Measurements from ENCODE around the gene THUMPD2. TPM values are rescaled to one million over a fixed set of nuclear protein-coding genes. Genes with fewer than 3 reads are reported as not detected.
A peak's percentile ranks its signal among the peaks of the same experiment; 100 is the strongest.

Gene THUMPD2, protein sequence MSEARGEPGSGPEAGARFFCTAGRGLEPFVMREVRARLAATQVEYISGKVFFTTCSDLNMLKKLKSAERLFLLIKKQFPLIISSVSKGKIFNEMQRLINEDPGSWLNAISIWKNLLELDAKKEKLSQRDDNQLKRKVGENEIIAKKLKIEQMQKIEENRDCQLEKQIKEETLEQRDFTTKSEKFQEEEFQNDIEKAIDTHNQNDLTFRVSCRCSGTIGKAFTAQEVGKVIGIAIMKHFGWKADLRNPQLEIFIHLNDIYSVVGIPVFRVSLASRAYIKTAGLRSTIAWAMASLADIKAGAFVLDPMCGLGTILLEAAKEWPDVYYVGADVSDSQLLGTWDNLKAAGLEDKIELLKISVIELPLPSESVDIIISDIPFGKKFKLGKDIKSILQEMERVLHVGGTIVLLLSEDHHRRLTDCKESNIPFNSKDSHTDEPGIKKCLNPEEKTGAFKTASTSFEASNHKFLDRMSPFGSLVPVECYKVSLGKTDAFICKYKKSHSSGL
- 4.4 and 4.9 TPM in 2 replicates for polyA plus RNA-seq (2013)

DNA sequence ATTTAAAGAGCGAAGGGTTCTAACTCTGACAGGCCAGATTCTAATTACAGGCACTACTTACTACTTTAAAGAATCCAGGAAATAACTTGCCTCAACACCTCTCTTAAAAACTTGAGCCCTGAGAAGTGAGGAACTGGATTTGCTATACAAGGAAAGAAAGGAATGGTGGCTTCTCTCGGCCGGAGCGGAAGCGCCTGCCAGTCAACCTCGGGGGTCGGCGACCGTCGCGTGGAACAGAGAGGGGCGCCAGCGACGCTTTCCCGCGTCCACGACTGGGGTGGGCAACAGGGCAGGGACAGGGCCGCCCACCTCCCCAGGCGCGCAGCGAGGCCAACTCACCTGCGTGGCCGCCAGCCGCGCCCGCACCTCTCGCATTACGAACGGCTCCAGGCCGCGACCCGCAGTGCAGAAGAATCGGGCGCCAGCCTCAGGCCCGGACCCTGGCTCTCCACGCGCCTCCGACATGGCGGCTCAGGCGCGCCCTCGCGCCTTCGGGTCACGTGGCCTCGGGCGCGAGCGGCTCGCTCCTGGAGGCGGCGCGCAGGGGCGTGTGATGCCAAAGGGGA lies at the start of gene THUMPD2:
Gene THUMPD2, minus strand, starts transcription at position 484 of the 566 bp plus-strand sequence. Its CDS starts 19 bp downstream, at position 465.
- H4K12ac ChIP-seq (ENCODE audit: low read depth, low read length), result peak within 1 kb of the TSS; percentile 93
- H4K8ac ChIP-seq (ENCODE audit: low read depth, low read length), result peak within 1 kb of the TSS; percentile 96
- peak within 1 kb of the TSS; percentile 75 for H2BK5ac ChIP-seq (ENCODE audit: low read depth, low read length, poor library complexity)
- peak within 1 kb of the TSS; percentile 95 for H3K4ac ChIP-seq (ENCODE audit: low read depth, low read length)
- H3K36me3 ChIP-seq (ENCODE audit: control insufficient read depth in 1 of 2, insufficient read depth in 2 of 2, low read length in 2 of 2), result peaks cover 0 to 2% of the 10 kb centered on the region in 2 experiments
- H3K4me2 ChIP-seq (ENCODE audit: low read length), result peak within 1 kb of the TSS; percentile 90
- H2AK5ac ChIP-seq (ENCODE audit: low read length), result peak within 1 kb of the TSS; percentile 51
- peak within 1 kb of the TSS; percentile 94 for H4K91ac ChIP-seq (ENCODE audit: low read depth, low read length)
- H3K27me3 ChIP-seq (ENCODE audit: insufficient read depth, low read length), result no peaks in the 10 kb centered on the region
- peak within 1 kb of the TSS; percentile 89 for H3K9ac ChIP-seq (ENCODE audit: low read length)
- H3K18ac ChIP-seq (ENCODE audit: low read length), result peak within 1 kb of the TSS; percentile 79
- H2AFZ ChIP-seq (ENCODE audit: insufficient read depth, low read length, poor library complexity), result peak within 1 kb of the TSS; percentile 97
- DNase-seq, result peak; percentile 72 to 83
- peak within 1 kb of the TSS; percentile 48 for H2BK12ac ChIP-seq (ENCODE audit: low read length)
- peaks cover 4% of the 10 kb centered on the region for H3K79me2 ChIP-seq (ENCODE audit: control insufficient read depth, insufficient read depth, low read length, poor library complexity)
- H3K23ac ChIP-seq (ENCODE audit: low read length), result no peak within 1 kb of the TSS
- peak within 1 kb of the TSS; percentile 97 for H3K14ac ChIP-seq (ENCODE audit: low read length)
- peak within 1 kb of the TSS; percentile 82 for H3K27ac ChIP-seq (ENCODE audit: low read depth, low read length)
- peaks cover 4 to 13% of the 10 kb centered on the region in 2 experiments for H3K4me1 ChIP-seq (ENCODE audit: control insufficient read depth in 1 of 2, insufficient read depth in 2 of 2, low read length in 2 of 2)
- WGBS (ENCODE audit: extremely low coverage, insufficient coverage, insufficient read length), result no CpG with 5 or more reads among the region's 54 CpGs
- H3K9me3 ChIP-seq (ENCODE audit: insufficient read depth, low read depth, low read length), result peaks cover 3% of the 10 kb centered on the region
- peak within 1 kb of the TSS; percentile 89 for H3K4me3 ChIP-seq (ENCODE audit: low read depth, low read length)
- peak within 1 kb of the TSS; percentile 93 for H2BK120ac ChIP-seq (ENCODE audit: insufficient read depth, low read length, poor library complexity)
- peaks cover 13% of the 10 kb centered on the region for H3K79me1 ChIP-seq (ENCODE audit: low read length)

DNA sequence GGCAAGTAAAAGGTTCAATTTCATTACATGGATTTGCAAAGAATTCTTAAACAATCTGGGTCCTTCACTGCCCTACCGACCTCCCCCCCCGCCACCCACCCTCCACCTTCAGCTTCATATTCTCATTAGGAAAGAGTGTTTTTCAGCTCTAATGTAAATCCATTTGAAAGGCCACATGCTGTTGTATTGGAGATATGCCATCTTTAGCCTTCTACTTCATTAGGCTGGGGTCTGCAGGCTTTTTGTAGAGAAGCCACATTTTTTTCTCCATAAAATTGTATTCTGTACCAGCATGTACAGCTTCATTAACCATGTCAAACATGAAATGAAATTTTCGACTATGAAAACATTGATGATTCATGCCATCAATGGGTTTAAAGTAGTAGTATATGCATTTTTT lies 42.8 kb upstream of the THUMPD2 start:
- no peaks in the 10 kb centered on the region for H3K9me3 ChIP-seq (ENCODE audit: insufficient read depth, low read depth, low read length)
- H4K91ac ChIP-seq (ENCODE audit: low read depth, low read length), result no peak overlapping the region
- no peaks in the 10 kb centered on the region for H3K79me1 ChIP-seq (ENCODE audit: low read length)
- no peak overlapping the region for H2BK120ac ChIP-seq (ENCODE audit: insufficient read depth, low read length, poor library complexity)
- H3K4ac ChIP-seq (ENCODE audit: low read depth, low read length), result no peak overlapping the region
- H3K14ac ChIP-seq (ENCODE audit: low read length), result no peak overlapping the region
- no peak overlapping the region for H2AK5ac ChIP-seq (ENCODE audit: low read length)
- H3K23ac ChIP-seq (ENCODE audit: low read length), result no peak overlapping the region
- H2AFZ ChIP-seq (ENCODE audit: insufficient read depth, low read length, poor library complexity), result no peak overlapping the region
- no peak overlapping the region for H4K8ac ChIP-seq (ENCODE audit: low read depth, low read length)
- H3K4me3 ChIP-seq (ENCODE audit: low read depth, low read length), result no peak overlapping the region
- no peak overlapping the region for H2BK5ac ChIP-seq (ENCODE audit: low read depth, low read length, poor library complexity)
- no peaks in the 10 kb centered on the region for H3K4me1 ChIP-seq (ENCODE audit: control insufficient read depth in 1 of 2, insufficient read depth in 2 of 2, low read length in 2 of 2)
- no peak overlapping the region for H4K12ac ChIP-seq (ENCODE audit: low read depth, low read length)
- no peak overlapping the region for H3K27ac ChIP-seq (ENCODE audit: low read depth, low read length)
- H3K18ac ChIP-seq (ENCODE audit: low read length), result no peak overlapping the region
- WGBS (ENCODE audit: extremely low coverage, insufficient coverage, insufficient read length), result no CpG with 5 or more reads among the region's 3 CpGs
- no peak overlapping the region for H3K9ac ChIP-seq (ENCODE audit: low read length)
- H3K36me3 ChIP-seq (ENCODE audit: control insufficient read depth in 1 of 2, insufficient read depth in 2 of 2, low read length in 2 of 2), result no peaks in the 10 kb centered on the region
- DNase-seq, result no peak
- H2BK12ac ChIP-seq (ENCODE audit: low read length), result no peak overlapping the region
- no peaks in the 10 kb centered on the region for H3K79me2 ChIP-seq (ENCODE audit: control insufficient read depth, insufficient read depth, low read length, poor library complexity)
- H3K4me2 ChIP-seq (ENCODE audit: low read length), result no peak overlapping the region
- H3K27me3 ChIP-seq (ENCODE audit: insufficient read depth, low read length), result no peaks in the 10 kb centered on the region

DNA sequence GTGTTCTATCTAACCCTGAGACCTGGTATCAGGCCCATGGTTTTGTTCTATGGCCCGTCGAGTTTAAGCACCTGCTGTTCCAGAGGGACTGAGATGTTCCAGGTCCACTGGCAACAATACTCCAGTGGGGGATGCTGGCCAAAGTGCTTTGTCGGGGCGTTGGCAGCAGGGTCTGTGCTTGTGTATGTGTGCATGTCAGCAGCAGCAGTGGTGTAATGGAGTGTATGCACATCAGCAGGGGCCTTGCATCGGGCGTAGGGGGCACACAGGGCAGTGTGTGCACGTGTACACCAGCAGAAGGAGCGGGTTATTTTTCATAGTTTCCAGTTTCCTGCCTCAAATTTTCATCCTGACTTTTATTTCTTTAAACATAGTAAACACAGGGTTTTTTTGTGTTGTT lies 37.8 kb upstream of the THUMPD2 start:
- no peak overlapping the region for H2AFZ ChIP-seq (ENCODE audit: insufficient read depth, low read length, poor library complexity)
- no peak overlapping the region for H2BK5ac ChIP-seq (ENCODE audit: low read depth, low read length, poor library complexity)
- H3K4me2 ChIP-seq (ENCODE audit: low read length), result no peak overlapping the region
- H3K79me1 ChIP-seq (ENCODE audit: low read length), result no peaks in the 10 kb centered on the region
- no peak overlapping the region for H3K4ac ChIP-seq (ENCODE audit: low read depth, low read length)
- no peak overlapping the region for H3K23ac ChIP-seq (ENCODE audit: low read length)
- no peaks in the 10 kb centered on the region for H3K27me3 ChIP-seq (ENCODE audit: insufficient read depth, low read length)
- no peak overlapping the region for H2BK120ac ChIP-seq (ENCODE audit: insufficient read depth, low read length, poor library complexity)
- H3K9me3 ChIP-seq (ENCODE audit: insufficient read depth, low read depth, low read length), result no peaks in the 10 kb centered on the region
- peak overlapping the region; percentile 22 for H3K9ac ChIP-seq (ENCODE audit: low read length)
- no peak for DNase-seq
- no peak overlapping the region for H3K27ac ChIP-seq (ENCODE audit: low read depth, low read length)
- no peak overlapping the region for H2BK12ac ChIP-seq (ENCODE audit: low read length)
- no peaks in the 10 kb centered on the region for H3K4me1 ChIP-seq (ENCODE audit: control insufficient read depth in 1 of 2, insufficient read depth in 2 of 2, low read length in 2 of 2)
- no peak overlapping the region for H4K8ac ChIP-seq (ENCODE audit: low read depth, low read length)
- no peaks in the 10 kb centered on the region for H3K79me2 ChIP-seq (ENCODE audit: control insufficient read depth, insufficient read depth, low read length, poor library complexity)
- H3K4me3 ChIP-seq (ENCODE audit: low read depth, low read length), result no peak overlapping the region
- H4K91ac ChIP-seq (ENCODE audit: low read depth, low read length), result no peak overlapping the region
- no peaks in the 10 kb centered on the region for H3K36me3 ChIP-seq (ENCODE audit: control insufficient read depth in 1 of 2, insufficient read depth in 2 of 2, low read length in 2 of 2)
- no CpG with 5 or more reads among the region's 8 CpGs for WGBS (ENCODE audit: extremely low coverage, insufficient coverage, insufficient read length)
- H3K18ac ChIP-seq (ENCODE audit: low read length), result no peak overlapping the region
- no peak overlapping the region for H2AK5ac ChIP-seq (ENCODE audit: low read length)
- no peak overlapping the region for H3K14ac ChIP-seq (ENCODE audit: low read length)
- H4K12ac ChIP-seq (ENCODE audit: low read depth, low read length), result no peak overlapping the region

DNA sequence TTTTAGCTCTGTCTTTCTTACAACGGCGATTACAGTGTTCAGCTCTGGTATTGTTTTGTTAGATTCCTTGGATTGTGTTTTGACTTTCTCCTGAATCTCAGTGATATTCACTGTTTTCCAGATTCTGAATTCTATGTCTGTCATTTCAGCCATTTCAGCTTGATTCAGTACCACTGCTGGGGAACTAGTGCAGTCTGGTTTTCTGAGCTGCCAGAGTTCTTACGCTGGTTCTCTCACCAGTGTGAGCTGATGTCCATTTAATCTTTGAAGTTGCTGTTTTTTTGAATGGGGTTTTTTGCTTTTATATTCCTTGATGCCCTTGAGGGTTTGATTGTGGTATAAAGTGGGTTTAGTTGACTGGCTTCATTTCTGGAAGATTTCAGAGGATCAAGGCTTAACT lies 37.4 kb upstream of the THUMPD2 start:
- WGBS (ENCODE audit: extremely low coverage, insufficient coverage, insufficient read length), result no CpG with 5 or more reads among the region's 3 CpGs
- Histone ChIP-seq H3K14ac (ENCODE audit: low read length) (no peak overlapping the region), H2AFZ (ENCODE audit: insufficient read depth, low read length, poor library complexity) (no peak overlapping the region), H4K12ac (ENCODE audit: low read depth, low read length) (no peak overlapping the region), H3K9ac (ENCODE audit: low read length) (no peak overlapping the region), H2BK5ac (ENCODE audit: low read depth, low read length, poor library complexity) (no peak overlapping the region), H3K4me1 (ENCODE audit: control insufficient read depth in 1 of 2, insufficient read depth in 2 of 2, low read length in 2 of 2) (no peaks in the 10 kb centered on the region), H3K79me1 (ENCODE audit: low read length) (no peaks in the 10 kb centered on the region), H3K4ac (ENCODE audit: low read depth, low read length) (no peak overlapping the region), H2AK5ac (ENCODE audit: low read length) (no peak overlapping the region), H2BK12ac (ENCODE audit: low read length) (no peak overlapping the region), H4K8ac (ENCODE audit: low read depth, low read length) (no peak overlapping the region), H4K91ac (ENCODE audit: low read depth, low read length) (no peak overlapping the region), H3K4me2 (ENCODE audit: low read length) (no peak overlapping the region), H3K18ac (ENCODE audit: low read length) (no peak overlapping the region), H3K27ac (ENCODE audit: low read depth, low read length) (no peak overlapping the region), H3K9me3 (ENCODE audit: insufficient read depth, low read depth, low read length) (no peaks in the 10 kb centered on the region), H2BK120ac (ENCODE audit: insufficient read depth, low read length, poor library complexity) (no peak overlapping the region), H3K36me3 (ENCODE audit: control insufficient read depth in 1 of 2, insufficient read depth in 2 of 2, low read length in 2 of 2) (no peaks in the 10 kb centered on the region), H3K27me3 (ENCODE audit: insufficient read depth, low read length) (no peaks in the 10 kb centered on the region), H3K79me2 (ENCODE audit: control insufficient read depth, insufficient read depth, low read length, poor library complexity) (no peaks in the 10 kb centered on the region), H3K4me3 (ENCODE audit: low read depth, low read length) (no peak overlapping the region), H3K23ac (ENCODE audit: low read length) (no peak overlapping the region)
- no peak for DNase-seq
